ENCODE data around the gene ZNF860.
"Not testable (repeated sequence)": the region's sequence is repeated elsewhere in the genome, so short reads cannot be mapped to it uniquely, and the experiment has no call there.

The ZNF860 gene

DNA sequence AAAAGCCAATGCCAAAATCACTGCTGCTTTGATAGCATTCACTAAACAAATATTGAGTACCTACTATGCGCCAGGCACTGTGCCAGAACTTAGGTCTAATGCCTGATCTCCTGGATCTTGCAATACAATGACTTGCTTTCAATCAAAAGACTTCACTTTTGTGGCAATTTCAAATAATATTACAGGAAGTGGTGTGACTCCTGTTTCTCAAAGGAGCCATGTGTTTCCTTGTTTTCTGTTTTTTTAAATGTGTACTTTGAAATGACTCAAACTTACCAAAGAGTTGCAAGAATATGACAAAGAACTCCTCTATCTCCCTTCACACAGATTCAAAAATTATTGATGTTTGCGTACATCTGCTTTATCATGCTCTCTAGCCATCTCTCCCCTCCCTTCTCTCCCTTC is 18.7 kb upstream of the ZNF860 start:
- DNase-seq = no peak

DNA sequence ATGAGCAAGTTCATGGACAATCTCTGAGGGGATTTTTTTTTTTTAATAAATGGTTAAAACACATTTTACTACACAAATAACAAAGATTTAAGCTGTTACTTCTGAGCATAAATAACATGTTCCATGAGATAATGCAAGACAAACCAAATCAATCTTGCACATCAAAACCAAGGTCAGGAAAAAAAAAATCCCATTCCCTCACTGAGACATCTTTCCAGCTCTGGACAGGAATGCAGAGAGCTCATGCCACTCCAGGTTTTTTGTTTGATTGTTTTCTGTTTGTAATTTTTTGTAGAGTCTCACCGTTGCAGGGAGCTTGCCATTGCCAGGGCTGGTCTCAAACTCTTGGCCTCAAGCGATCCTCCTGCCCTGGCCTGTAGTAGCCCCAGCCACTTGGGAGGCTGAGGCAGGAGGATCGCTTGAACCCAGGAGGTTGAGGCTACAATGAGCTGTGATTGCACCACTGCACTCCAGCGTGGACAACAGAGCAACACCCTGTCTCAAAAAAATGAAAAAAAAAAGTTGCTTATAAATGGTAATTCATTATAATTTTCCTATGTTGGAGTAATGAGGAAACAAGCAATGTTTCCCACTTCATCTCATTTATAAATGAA is 14.5 kb upstream of the ZNF860 start:
- no peak for DNase-seq

DNA sequence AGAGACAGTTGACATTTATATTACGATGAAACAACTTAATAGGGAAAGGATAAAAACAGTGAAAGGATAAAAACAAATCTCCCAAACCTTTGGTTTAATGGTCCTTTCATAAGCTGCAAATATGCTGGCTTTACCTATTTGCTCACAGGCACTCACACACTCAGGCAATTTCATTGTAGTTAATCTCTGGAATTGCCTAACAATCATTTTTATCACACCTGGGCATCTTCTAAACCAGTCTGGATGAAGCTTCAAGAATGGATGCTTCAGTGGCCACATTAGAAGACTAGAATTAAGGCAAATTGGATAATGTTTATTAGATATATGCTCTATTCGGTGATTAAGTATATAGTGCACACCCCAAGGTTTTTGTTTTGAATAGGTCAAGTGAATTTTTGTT is 14.0 kb upstream of the ZNF860 start:
- no peak for DNase-seq

DNA sequence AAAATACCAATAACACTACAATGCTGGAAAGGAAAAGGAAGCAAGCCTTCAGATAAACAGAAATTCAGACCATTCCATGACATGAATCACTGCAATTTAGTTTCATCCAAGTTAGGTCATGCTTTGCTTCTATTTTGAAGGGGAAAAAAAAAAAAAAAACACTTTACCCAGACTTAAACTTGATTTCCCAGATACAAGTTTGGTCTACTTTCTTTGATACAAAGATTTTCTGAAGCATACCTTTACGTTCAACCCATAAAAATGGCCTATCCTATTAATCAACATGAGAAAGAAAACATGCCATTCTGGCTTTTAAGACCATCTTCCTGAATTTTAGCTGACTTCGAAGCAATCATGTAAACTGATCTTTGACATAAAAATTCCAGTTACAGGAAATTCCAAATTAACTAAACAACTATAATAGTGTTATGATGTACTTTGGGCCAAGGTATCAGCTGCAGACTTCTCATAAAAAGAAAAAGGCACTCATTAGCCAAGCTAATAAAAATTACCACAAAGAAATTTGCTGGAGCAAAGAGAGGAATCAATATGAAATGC is 13.1 kb upstream of the ZNF860 start:
- DNase-seq = no peak

DNA sequence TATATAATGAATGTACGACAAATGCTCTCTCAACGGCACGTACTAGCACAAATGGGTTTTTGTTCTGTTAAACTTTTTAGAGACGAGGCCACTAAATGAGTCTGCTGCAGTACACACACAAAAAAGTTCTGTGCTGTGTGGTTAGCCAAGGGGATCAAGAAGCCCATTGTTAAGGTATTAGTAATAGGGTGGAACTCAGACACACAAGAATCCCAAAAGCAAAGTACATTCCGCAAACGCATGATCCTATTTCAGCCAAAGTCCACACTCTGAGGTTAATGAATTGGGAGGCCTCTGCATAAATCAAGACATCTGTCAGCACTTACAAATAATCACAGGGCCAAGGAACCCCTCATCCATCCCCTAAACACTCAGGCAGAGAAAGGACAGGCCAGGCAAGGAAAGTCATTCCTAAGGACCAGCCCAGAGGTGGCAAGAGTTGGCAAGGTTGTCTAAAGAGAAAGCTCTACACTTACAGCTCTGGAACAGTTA is 12.6 kb upstream of the ZNF860 start:
- DNase-seq = no peak

DNA sequence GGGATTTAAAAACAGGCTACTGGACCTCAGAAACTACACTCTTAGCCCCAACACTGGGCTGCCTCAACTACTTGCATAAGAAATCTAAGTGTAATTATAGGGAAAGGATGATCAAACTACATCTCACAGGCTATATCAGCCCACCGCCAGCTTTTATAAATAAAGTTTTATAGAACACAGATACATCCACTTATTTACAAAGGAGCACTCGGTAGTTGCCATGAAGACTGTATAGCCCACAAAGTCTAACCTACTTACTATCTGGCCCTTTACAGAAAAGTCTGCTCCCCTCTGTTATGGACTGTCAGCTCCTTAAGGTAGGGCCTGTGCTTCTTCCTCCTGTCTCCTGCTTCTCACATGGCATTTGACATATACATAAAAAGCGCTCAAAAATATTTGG is 9.9 kb upstream of the ZNF860 start:
- DNase-seq = no peak

DNA sequence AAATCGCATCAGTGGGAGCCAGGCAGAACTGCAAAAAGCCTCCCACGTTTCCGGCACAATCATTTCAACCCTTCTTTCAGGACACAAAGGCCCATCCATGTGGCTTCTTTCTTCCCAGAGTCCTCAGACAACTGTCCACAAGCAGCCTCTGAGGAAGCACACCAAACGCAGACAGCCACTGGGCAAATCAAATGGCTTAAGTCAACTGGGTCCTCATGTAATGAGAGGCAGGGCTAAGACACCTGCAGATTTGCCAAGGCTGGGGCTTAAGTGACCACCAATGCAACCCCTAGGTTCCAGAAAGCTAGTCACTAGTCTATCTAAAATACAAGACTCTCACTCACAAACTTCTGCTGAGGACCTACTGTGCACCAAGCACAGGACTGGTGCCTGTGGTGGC is 8.5 kb upstream of the ZNF860 start:
- no peak for DNase-seq

DNA sequence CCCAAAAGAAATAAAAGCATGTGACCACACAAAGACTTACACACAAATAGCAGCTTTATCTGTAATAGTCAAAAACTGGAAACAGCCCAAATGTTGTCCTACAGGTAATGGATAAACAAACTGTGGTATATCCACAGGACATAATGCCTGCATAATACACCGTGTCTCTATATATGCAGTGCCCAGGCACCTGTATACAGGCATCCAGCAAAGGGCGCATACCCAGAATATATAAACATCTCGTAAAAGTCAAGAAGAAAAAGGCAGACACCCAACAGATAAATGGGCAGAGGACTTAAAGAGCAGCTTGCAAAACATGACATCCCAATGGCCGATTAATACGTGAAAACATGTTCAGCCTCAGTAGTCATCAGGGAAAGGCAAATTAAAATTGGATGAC is 7.7 kb upstream of the ZNF860 start:
- no peak for DNase-seq

DNA sequence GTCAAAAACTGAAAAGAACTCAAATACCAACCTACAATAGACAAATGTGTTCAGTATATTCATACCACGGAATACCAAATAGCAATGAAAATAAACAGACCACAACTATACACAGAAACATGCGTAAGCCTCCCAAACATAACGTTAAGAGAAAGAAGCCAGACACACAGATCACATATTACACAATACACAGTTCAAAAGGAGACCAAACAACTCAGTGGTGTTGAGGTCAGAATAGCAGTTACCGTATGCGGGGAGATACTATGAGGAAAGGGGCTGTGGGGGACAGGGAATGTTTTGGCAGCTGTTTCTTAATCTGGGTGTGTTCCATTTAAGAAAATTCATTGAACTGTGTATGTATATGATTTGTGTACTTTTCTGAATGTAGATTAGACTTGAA is 7.1 kb upstream of the ZNF860 start:
- DNase-seq = no peak

DNA sequence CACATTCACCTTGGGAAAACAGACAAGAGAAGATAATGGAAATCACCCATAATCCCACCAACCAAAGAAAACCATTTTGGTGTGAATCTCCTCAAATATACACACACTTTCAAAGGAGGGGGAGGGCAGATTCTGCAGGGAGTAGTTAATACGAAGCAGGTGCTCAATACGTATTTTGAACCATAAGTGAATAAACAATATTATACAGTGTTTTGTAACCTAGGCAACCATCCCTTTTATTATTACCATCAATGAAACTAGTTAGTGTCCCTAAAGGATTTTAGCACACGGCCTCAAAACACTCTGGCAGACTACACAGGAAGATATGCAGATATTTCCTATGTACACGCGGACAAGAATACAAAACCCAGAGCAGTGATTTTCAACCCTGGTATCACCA is 6.6 kb upstream of the ZNF860 start:
- DNase-seq = no peak

DNA sequence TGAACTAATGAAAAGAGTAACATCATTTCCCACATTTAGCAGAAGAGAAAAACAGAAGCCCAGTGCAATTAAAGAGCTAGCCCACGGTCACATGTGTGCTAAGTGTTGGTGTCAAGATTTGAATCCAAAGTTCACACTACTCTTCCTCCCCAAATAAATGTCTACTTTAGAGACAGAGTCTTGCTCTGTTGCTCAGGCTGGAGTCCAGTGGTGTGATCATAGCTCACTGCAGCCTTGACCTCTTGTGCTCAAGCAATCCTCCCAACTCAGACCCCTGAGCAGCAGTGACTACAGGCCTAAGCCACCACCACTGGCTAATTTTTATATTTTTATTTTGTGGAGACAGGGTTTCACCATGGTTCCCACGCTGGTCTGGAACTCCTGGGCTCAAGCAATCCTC is 5.2 kb upstream of the ZNF860 start:
- DNase-seq = no peak

DNA sequence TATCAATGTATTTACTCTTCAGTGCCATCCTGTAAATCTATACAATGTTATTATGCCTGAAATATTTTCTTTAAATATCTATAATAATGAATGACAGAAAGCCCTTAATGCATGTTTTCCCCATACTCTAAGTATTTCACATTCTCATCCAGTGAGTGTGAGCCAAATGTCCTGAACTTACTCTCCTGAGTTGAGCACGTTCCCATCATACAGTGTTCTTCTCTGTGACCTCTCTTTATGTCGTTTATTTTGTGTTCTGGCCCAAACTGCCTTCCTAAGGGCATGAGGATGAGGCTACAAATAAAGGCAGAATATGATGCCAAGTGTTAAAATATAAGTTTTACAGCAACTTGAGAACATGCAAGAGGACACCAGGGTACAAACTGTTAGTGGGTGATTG is 3.8 kb upstream of the ZNF860 start:
- DNase-seq = no peak

DNA sequence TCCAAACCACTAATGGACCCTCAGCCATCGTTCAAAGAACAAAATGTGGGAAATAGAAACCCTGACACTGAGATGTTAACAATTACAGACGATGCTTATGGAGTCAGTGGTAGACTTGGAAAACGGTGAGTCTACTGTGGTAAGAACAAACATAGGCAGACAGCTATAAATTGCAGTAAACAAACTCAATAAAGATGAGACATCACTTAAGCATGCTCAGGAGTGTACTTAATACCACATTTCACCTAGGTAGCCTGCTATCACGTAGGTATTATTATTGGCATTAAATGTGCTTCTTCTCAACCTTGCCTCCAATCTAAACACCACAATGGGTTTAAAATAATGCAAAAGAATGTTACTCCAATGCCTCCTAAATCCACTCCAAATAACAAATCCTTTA is 3.0 kb upstream of the ZNF860 start:
- DNase-seq = no peak

DNA sequence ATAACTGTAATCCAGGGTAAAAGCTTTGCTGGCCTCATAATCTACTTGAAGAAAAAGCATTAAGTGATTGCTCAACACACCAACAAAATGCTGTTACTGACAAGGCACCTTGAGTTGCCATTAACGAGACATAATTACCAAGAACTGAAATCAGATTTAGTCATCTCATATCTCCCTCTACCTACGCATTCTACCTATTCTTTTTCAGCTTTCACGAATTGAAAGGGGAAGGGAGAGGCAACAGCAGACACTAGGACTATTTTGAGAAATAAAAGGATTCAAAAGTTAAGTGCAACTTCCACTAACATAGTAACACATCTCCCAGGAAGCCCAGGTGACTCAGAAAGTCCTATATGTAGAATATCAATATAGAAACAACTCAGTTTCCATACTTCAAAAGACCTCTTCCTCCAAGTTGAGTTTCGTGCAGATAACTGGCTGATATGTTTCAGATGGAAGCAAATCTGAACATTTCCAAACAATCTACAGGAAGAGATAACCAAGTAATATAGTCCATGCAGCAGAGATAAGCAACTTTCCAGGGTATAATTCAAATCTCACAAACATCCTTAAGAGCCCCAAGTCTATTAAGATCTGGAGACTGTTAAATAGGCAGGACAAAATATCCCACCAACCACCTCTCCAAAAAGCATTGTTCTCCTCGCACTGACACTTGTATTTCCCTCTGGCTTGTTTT is 2.4 kb upstream of the ZNF860 start:
- no peak for DNase-seq

DNA sequence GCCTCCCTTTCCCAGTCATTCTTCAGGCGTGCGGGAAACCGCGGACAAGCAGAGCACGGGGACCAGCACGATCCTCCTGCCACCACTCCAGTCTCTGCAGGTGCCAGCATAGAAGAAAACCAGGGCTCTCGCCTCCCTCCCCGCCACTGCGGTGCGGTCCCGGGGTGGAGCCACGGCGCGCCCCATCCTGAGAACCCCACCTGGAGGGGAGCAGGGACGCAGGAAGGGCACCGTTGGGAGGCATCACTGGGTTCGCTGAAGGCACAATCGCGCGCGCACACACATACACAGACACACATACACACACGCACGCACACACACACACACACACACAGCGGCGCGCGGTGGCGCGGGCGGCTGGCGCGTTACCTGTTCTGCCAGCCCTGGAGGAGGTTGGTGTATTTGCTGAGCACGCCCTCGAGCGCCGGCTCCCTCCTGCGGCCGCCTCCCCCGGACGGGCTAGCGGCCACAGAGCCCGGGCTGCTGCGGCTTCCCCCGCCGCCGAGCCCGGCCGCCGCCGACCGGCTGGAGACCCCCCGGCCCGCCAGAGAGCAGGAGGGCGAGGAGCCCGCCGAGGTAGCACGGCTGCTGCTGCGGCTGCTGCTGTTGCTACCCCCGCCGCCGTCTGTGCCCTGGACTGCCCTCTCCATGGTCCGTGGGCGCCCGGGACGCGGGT is 882 bp upstream of the ZNF860 start:
- peak; percentile 29 for DNase-seq

DNA sequence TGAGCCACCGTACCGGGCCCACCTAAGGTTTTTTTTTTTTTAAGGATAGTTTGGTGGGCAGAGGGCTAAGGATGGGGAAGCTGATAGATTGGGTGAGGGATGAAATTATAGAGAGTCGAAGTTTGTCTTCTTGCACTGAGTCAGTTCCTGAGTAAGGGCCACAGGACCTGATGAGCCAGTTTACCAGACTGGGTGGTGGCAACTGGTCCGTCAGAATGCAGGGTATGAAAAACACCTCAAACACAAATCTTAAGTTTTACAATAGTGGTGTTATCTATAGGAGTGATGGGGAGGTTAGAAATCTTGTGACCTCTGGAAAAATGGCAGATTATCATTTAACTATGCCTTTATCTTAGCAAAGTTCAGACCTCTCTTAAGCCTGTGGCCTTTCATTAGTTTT is 2.8 kb downstream of the ZNF860 start:
- DNase-seq = no peak

DNA sequence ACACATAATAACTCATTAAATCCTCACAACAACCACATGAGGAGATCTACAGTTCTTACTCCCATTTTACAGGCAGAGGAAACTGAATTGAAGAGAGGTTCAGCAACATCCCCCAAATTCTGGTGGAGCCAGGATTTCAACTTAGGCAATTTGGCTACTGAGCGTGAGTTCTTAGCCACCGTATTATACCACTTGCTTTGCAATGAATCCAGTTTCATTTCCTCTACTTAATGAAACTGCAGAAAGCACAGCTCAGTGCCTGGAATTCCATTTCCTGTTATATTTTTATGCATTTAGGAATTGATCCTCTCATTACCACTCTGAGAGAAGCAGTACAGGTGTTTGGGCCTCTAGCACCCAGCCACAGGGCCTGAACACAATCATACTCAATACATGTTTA is 4.3 kb downstream of the ZNF860 start:
- DNase-seq = no peak

DNA sequence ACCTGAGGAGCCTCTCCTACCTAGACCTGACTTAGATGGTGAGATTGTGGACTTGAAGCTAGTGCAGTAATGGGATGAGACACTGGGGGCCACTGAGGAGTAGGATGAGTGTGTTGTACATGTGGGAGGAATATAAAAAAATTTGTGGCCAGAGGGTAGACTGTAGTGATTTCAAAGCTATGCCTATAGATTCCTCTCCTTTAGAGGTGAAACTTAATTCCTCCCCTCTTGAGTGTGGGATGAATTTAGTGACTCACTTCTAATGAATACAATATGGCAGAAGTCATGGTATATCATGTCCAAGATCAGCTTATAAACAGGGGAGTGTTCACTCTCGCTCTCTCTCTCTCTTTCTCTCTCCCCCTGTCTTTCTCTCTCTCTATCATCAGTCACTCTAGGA is 6.7 kb downstream of the ZNF860 start:
- DNase-seq = no peak

DNA sequence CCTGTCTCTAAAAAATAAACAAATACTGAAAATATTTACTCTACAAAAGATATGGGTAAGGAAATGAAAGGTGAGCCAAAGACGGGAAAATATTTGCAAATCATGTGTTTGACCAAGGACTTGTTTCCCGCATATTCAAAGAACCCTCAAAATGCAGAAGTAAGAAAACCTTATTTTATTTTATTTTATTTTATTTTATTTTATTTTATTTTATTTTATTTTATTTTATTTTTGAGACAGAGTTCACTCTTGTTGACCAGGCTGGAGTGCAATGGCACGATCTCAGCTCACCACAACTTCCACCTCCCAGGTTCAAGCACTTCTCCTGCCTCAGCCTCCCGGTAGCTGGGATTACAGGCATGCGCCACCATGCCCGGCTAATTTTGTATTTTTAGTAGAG is 11.4 kb downstream of the ZNF860 start:
- not testable (repeated sequence) for DNase-seq

DNA sequence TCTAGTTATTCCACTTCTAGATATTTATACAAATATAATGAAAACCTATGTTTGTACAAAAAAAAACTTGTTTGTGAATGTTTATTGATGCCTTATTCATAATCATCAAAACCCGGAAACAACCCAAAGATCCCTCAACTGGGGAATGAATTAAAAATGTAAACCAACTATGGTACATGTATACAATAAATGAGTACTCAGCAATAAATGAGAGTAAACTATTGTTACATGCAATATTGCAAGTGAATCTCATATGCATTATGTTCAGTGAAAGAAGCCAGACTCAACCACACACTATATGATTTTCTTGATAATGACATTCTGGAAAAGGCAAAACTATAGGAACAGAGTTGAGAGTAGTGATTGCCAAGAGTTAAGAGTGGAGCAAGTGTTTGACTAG is 12.3 kb downstream of the ZNF860 start:
- DNase-seq = no peak

DNA sequence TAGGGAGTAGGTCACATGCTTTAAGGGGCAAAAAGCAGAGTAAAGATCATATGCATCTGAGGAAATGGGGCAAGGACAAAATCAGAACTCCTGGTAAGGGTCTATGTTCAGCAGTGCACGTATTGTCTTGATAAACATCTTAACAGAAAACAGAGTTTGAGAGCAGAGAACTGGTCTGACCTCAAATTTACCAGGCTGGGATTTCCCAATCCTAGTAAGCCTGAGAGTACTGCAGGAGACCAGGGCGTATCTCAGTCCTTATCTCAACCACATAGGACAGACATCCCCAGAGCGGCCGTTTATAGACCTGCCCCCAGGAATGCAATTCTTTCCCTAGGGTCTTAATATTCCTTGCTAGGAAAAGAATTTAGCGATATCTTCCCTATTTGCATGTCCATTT is 13.5 kb downstream of the ZNF860 start:
- DNase-seq = not testable (repeated sequence)

DNA sequence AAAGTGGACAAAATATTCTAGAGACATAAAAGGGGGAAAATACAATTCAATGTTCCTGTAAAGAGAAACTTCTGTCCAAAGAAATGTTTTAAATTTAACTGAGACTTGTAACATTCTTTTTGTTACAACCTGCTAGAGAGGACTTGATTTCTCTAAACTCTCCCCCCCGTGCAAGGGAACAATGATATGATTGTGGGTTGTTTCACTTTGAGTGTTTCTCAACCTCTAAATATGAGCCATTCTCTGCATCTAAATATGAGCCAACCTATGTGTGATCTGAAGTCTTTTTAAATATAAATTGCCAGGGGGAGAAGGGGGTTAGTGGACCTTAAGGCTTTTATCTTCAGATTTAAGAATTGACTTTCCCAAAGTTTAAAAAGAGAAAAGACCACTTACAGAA is 14.6 kb downstream of the ZNF860 start:
- DNase-seq = no peak

DNA sequence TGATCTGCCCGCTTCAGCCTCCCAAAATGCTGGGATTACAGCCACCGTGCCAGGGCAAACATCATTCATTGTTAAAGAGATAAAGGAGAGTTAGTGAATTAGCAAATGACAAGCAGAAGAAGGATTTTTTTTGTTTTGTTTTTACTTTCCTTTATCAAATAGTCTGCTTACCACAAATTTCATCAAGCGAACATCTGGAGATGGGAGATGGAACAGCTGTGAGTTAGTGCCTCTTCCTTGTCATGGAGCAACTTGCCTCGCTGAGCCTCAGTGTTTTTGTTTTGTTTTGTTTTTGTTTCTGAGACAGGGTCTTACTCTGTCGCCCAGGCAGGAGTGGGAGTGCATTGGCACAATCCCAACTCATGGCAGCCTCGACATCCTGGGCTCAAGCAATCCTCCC is 15.9 kb downstream of the ZNF860 start:
- no peak for DNase-seq

DNA sequence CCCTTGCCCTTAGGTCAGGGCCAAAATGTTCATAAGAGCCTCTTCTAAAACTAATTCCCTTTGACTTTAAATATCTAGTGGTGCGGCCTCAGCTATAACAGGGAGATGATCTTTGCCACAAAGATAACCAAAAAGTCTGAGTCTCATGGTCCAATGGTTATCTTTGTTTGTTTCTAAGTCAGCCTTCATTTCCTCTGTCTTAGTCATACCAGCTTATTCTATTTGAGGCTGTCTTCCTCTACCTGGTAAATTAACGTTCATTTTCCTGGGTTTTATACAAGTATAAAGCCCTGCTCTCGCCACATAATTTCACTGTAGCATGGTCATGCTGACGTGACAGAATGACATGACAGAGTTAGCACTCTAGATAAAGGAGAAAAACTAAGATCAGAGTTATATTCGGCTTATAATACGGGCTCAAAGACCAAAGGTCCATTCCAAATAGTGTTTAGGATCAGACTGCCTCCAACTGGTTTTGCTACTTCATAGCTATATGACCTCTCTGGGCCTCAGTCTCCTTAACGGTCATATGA is 18.4 kb downstream of the ZNF860 start:
- no peak for DNase-seq

Measured in NCI-H82 (cell line).